IMR-90 (cell line): ENCODE results near the gene DLAT. TPM values are rescaled to one million over a fixed set of nuclear protein-coding genes. Genes with fewer than 3 reads are reported as not detected.
"Not testable (repeated sequence)": the region's sequence is repeated elsewhere in the genome, so short reads cannot be mapped to it uniquely, and the experiment has no call there.

Experiments
- ATAC-seq: fragments of 200-7000 bp; cut with Tn5 transposase; 2 replicates; pipeline ENCODE4 v1.9.1; 2020; ENCODE audit warnings: low read depth, mild to moderate bottlenecking, moderate library complexity
- BruUV-seq: library from RNA; stranded (reverse); fragments of 400-500 nt; replicated peaks from 2 replicates; lab custom pipeline; 2021; lab: Mats Ljungman, UMichigan
- CTCF ChIA-PET: fragments of 300-600 bp; formaldehyde crosslinking; extraction: SDS; loops from one replicate; lab custom pipeline; 2021; ENCODE audit warnings: antibody characterized with exemption; lab: Yijun Ruan, JAX
- POLR2A ChIA-PET: fragments of 300-600 bp; sonication (Branson Sonifier 250); formaldehyde crosslinking; loops from one replicate; lab custom pipeline; 2022; ENCODE audit warnings: antibody characterized with exemption; ENCODE audit not compliant: unreplicated experiment; lab: Charles Lee
- DNase-seq: peaks from one replicate; pipeline ENCODE4 v3.0.0; 2013
- H2AFZ ChIP-seq: replicated peaks from 2 replicates; pipeline ENCODE3; 2013; ENCODE audit warnings: low read length, mild to moderate bottlenecking; ENCODE audit not compliant: poor library complexity
- H2AK5ac ChIP-seq: 2 replicates; pipeline ENCODE4 v1.6.1; 2013; ENCODE audit warnings: low read depth, low read length, inconsistent platforms
- H2AK9ac ChIP-seq: replicated peaks from 2 replicates; pipeline ENCODE3; 2013; ENCODE audit warnings: mild to moderate bottlenecking, low read depth, low read length, moderate library complexity; ENCODE audit not compliant: poor library complexity
- H2BK120ac ChIP-seq: 2 replicates; pipeline ENCODE4 v1.6.1; 2013; ENCODE audit warnings: low read depth, low read length, inconsistent platforms
- H2BK15ac ChIP-seq: 3 replicates; pipeline ENCODE4 v1.6.1; 2013; ENCODE audit warnings: low read depth, low read length, inconsistent platforms
- H2BK20ac ChIP-seq: 2 replicates; pipeline ENCODE4 v1.6.1; 2013; ENCODE audit warnings: low read depth, mild to moderate bottlenecking, inconsistent platforms, low read length, moderate library complexity
- H2BK5ac ChIP-seq: 2 replicates; pipeline ENCODE4 v1.6.1; 2013; ENCODE audit warnings: mild to moderate bottlenecking, low read depth, low read length, inconsistent platforms; ENCODE audit not compliant: poor library complexity, severe bottlenecking
- H3K14ac ChIP-seq: replicated peaks from 2 replicates; pipeline ENCODE4 v1.6.1; 2013; ENCODE audit warnings: low read depth, low read length, inconsistent platforms
- H3K18ac ChIP-seq: 2 replicates; pipeline ENCODE4 v1.6.1; 2013; ENCODE audit warnings: low read depth, low read length, control low read depth
- H3K23ac ChIP-seq: 2 replicates; pipeline ENCODE4 v1.6.1; 2013; ENCODE audit warnings: low read depth, low read length, inconsistent platforms
- H3K27ac ChIP-seq: 2 replicates; pipeline ENCODE4 v1.5.1; 2013; ENCODE audit warnings: mild to moderate bottlenecking, control low read depth, low read length; ENCODE audit not compliant: insufficient read depth
- H3K27me3 ChIP-seq: 2 replicates; pipeline ENCODE4 v1.6.1; 2013; ENCODE audit warnings: low read length; ENCODE audit not compliant: control insufficient read depth, insufficient read depth
- H3K36me3 ChIP-seq: 2 replicates; pipeline ENCODE4 v1.6.1; 2013; ENCODE audit warnings: low read length, mixed read lengths; ENCODE audit not compliant: control insufficient read depth, insufficient read depth
- H3K4ac ChIP-seq: 2 replicates; pipeline ENCODE4 v1.6.1; 2013; ENCODE audit warnings: low read depth, low read length, inconsistent platforms
- H3K4me1 ChIP-seq: 2 replicates; pipeline ENCODE4 v1.6.1; 2013; ENCODE audit warnings: low read length, mixed read lengths; ENCODE audit not compliant: control insufficient read depth, insufficient read depth
- H3K4me2 ChIP-seq: 2 replicates; pipeline ENCODE4 v1.6.1; 2013; ENCODE audit warnings: low read depth, mild to moderate bottlenecking, control low read depth, low read length, moderate library complexity
- H3K4me3 ChIP-seq: 2 replicates; pipeline ENCODE4 v1.5.1; 2013; ENCODE audit warnings: low read depth, mild to moderate bottlenecking, control low read depth, low read length, moderate library complexity; ENCODE audit not compliant: insufficient read depth
- H3K56ac ChIP-seq: 2 replicates; pipeline ENCODE4 v1.6.1; 2013; ENCODE audit warnings: low read length, inconsistent platforms; ENCODE audit not compliant: insufficient read depth; ENCODE audit errors: extremely low read depth
- H3K79me1 ChIP-seq, 2 experiments: 2 replicates each; pipeline ENCODE4 v1.6.1; 2013; ENCODE audit warnings: low read length in 2 of 2, inconsistent platforms in 1 of 2, low read depth in 1 of 2
- H3K9ac ChIP-seq: 2 replicates; pipeline ENCODE4 v1.6.1; 2013; ENCODE audit warnings: low read depth, low read length, control low read depth
- H3K9me1 ChIP-seq: 2 replicates; pipeline ENCODE4 v1.6.1; 2013; ENCODE audit warnings: low read length, inconsistent platforms; ENCODE audit not compliant: insufficient read depth
- H3K9me3 ChIP-seq: 2 replicates; pipeline ENCODE4 v1.6.1; 2013; ENCODE audit warnings: low read length; ENCODE audit not compliant: control insufficient read depth, insufficient read depth
- H4K20me1 ChIP-seq: 2 replicates; pipeline ENCODE4 v1.6.1; 2013; ENCODE audit warnings: low read length, inconsistent platforms; ENCODE audit not compliant: insufficient read depth
- H4K5ac ChIP-seq: 2 replicates; pipeline ENCODE4 v1.6.1; 2013; ENCODE audit warnings: mild to moderate bottlenecking, low read depth, low read length, control low read depth
- H4K8ac ChIP-seq, 2 experiments: 2 replicates each; pipeline ENCODE4 v1.6.1; 2013; ENCODE audit warnings: low read depth in 2 of 2, low read length in 2 of 2, control low read depth in 1 of 2, inconsistent platforms in 1 of 2
- H4K91ac ChIP-seq: 2 replicates; pipeline ENCODE4 v1.6.1; 2013; ENCODE audit warnings: low read depth, low read length, inconsistent platforms; ENCODE audit not compliant: insufficient read depth
- CEBPB ChIP-seq: IDR thresholded peaks from 2 replicates; pipeline ENCODE4 v1.6.1; 2012; ENCODE audit warnings: low read depth, low read length, improper control_type of control experiment
- CTCF ChIP-seq: conservative IDR thresholded peaks from 2 replicates; pipeline ENCODE4 v1.5.1; 2012; ENCODE audit warnings: mild to moderate bottlenecking, low read depth, low read length, improper control_type of control experiment
- RAD21 ChIP-seq: IDR thresholded peaks from 2 replicates; pipeline ENCODE4 v1.6.1; 2012; ENCODE audit warnings: low read length, improper control_type of control experiment
- SMC3 ChIP-seq: fragments of 150-350 bp; IDR thresholded peaks from 2 replicates; pipeline ENCODE4 v1.6.1; 2016; ENCODE audit warnings: low read depth, mild to moderate bottlenecking, antibody characterized with exemption, low read length, moderate library complexity
- WGBS, 2 experiments: methylation state at CpG; one replicate each; pipeline versions ENCODE4 v1.1.5 to v1.1.7; 2013; ENCODE audit warnings: missing lambda C conversion rate in 2 of 2; ENCODE audit not compliant: insufficient read length in 1 of 2; ENCODE audit errors: extremely low coverage in 2 of 2; 5-methylcytosine and 5-hydroxymethylcytosine counted together
- dilution Hi-C: fragments of 300-500 bp; cut with HindIII; formaldehyde crosslinking; loops from one replicate; pipeline ENCODE4 v1.14.3; 2018; ENCODE audit warnings: low sequenced_read_pairs; ENCODE audit not compliant: unreplicated experiment
- in situ Hi-C: fragments of 300-500 bp; cut with MboI; formaldehyde crosslinking; loops from 3 replicates; pipeline ENCODE4 v1.14.3; 2019; ENCODE audit warnings: low sequenced_read_pairs, inconsistent platforms, mixed read lengths
- intact Hi-C: fragments of 100-400 bp; cut with micrococcal nuclease; formaldehyde crosslinking; loops from 2 replicates; pipeline ENCODE4 v1.10.0; 2022
- polyA plus RNA-seq, 3 experiments: library from polyadenylated mRNA; depleted of rRNA; stranded (reverse); fragments of >200 nt; gene quantifications; 2 replicates each; pipeline ENCODE4 v1.2.3, GENCODE V29; 2012; ENCODE audit warnings: low replicate concordance in 1 of 3
- total RNA-seq: library from RNA; depleted of rRNA; stranded (reverse); fragments of >200 nt; gene quantifications from 2 replicates; pipeline ENCODE4 v1.2.3, GENCODE V29; 2012

Gene DLAT
- total and polyA plus RNA-seq, 2 of the 4 experiments (the other 2 are of a cell fraction) = 15.5 to 27.2 TPM

DNA sequence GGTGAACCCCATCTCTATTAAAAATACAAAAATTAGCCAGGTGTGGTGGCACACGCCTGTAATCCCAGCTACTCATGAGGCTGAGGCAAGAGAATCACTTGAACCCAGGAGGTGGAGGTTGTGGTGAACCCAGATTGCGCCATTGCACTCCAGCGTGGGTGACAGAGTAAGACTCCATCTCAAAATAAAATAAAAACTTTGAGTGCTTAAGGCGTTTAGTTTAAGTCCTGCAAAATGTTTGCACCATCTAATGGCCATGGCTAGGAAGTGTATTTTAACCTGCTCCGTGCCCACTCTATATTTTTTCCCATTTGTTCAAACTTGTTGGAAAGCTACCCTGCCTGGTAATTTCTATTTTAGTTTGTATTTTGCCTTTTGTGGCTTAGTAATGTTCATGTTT is 28.5 kb upstream of the DLAT start:
- intact Hi-C loops = loop anchor here (1.0 to 2.0 kb wide), 3 partner anchors 65 to 126 kb away; partner anchors contain the start of genes ALG9, CFAP68 and FDXACB1

More for the DNA sequence above, 28.5 kb upstream of the DLAT start:
- H3K27ac ChIP-seq, H2AK5ac ChIP-seq, H3K4me2 ChIP-seq, H4K5ac ChIP-seq, H3K4me1 ChIP-seq, H4K8ac ChIP-seq, H3K79me1 ChIP-seq, H2BK20ac ChIP-seq, H3K18ac ChIP-seq, POLR2A ChIA-PET, H2AK9ac ChIP-seq, H3K4me3 ChIP-seq, H4K91ac ChIP-seq, dilution Hi-C loops, H2AFZ ChIP-seq, H3K9ac ChIP-seq, BruUV-seq, H2BK15ac ChIP-seq, H3K4ac ChIP-seq, H2BK120ac ChIP-seq, H3K9me3 ChIP-seq, H3K56ac ChIP-seq, H4K20me1 ChIP-seq, H3K14ac ChIP-seq, H2BK5ac ChIP-seq, H3K9me1 ChIP-seq, H3K27me3 ChIP-seq, H3K23ac ChIP-seq: not testable (repeated sequence)
- H3K36me3 ChIP-seq = peaks cover 21% of the 10 kb centered on the region
- TF ChIP-seq CTCF (peak; percentile 67), CEBPB (peak; percentile 71), RAD21 (peak; percentile 71), SMC3 (peak; percentile 72)
- DNase-seq (peak; percentile 70), ATAC-seq (peak; percentile 93)
- WGBS, 2 experiments = no CpG with 5 or more reads among the region's 5 CpGs
- CTCF ChIA-PET = interaction anchor here (0.6 to 1.3 kb wide), 9 partner anchors 11 to 131 kb away, joined by 3 to 11 read pairs (median 4); no protein-coding TSS in a partner anchor
- in situ Hi-C loops = loop anchor here (25.0 kb wide), 1 partner anchor 409 kb away; no protein-coding TSS in a partner anchor
